ENCODE measurements around the gene SUDS3. TPM values are rescaled to one million over a fixed set of nuclear protein-coding genes. Genes with fewer than 3 reads are reported as not detected.
A peak's percentile ranks its signal among the peaks of the same experiment; 100 is the strongest.

SUDS3 gene
- total RNA-seq, 1 donor = 53.5 TPM

- H3K4me3 ChIP-seq (ENCODE audit: low read depth, low read length) = no peak overlapping the region
- TF ChIP-seq CTCF (IDR thresholded peaks at IDR 0.05; ENCODE audit: insufficient read depth, low read depth, low read length) = no peak
- no peak for DNase-seq (ENCODE audit: low read depth)
Observed at GRCh38 chr12:118361092-118361404, 15.3 kb upstream of the SUDS3 start.

- DNase-seq (ENCODE audit: low read depth) = no peak
- H3K4me3 ChIP-seq (ENCODE audit: low read depth, low read length) = no peak overlapping the region
- no peak for TF ChIP-seq CTCF (IDR thresholded peaks at IDR 0.05; ENCODE audit: insufficient read depth, low read depth, low read length)
Observed at GRCh38 chr12:118361889-118362288, 14.5 kb upstream of the SUDS3 start.

- DNase-seq (ENCODE audit: low read depth) = no peak
- H3K4me3 ChIP-seq (ENCODE audit: low read depth, low read length) = no peak overlapping the region
Observed at GRCh38 chr12:118368821-118369220, 7.5 kb upstream of the SUDS3 start.

GRCh38 chr12:118370601-118371000, 5.8 kb upstream of the SUDS3 start:
- no peak for TF ChIP-seq CTCF (IDR thresholded peaks at IDR 0.05; ENCODE audit: insufficient read depth, low read depth, low read length)
- no peak for DNase-seq (ENCODE audit: low read depth)
- peak overlapping the region; percentile 89 for H3K4me3 ChIP-seq (ENCODE audit: low read depth, low read length)

More at GRCh38 chr12:118368821-118369220, 7.5 kb upstream of the SUDS3 start:
- no peak for TF ChIP-seq CTCF (IDR thresholded peaks at IDR 0.05; ENCODE audit: insufficient read depth, low read depth, low read length)

- DNase-seq (ENCODE audit: low read depth) = no peak
- H3K4me3 ChIP-seq (ENCODE audit: low read depth, low read length) = peak overlapping the region; percentile 89
- no peak for TF ChIP-seq CTCF (IDR thresholded peaks at IDR 0.05; ENCODE audit: insufficient read depth, low read depth, low read length)
Observed at GRCh38 chr12:118371321-118372282, 4.8 kb upstream of the SUDS3 start.

- peak within 1 kb of the TSS; percentile 89 for H3K4me3 ChIP-seq (ENCODE audit: low read depth, low read length)
- TF ChIP-seq CTCF (IDR thresholded peaks at IDR 0.05; ENCODE audit: insufficient read depth, low read depth, low read length) = no peak
- DNase-seq (ENCODE audit: low read depth) = peak; percentile 99
Observed at GRCh38 chr12:118372541-118373495, 3.5 kb upstream of the SUDS3 start, which contains the start of gene TAOK3. TAOK3 (minus strand) TSS chr12:118372907; CDS start chr12:118255567, 117,340 bp downstream.

Measured in fibroblast of villous mesenchyme (primary cell).